PC-9 (cell line): ENCODE data around the gene LCN12. TPM values are rescaled to one million over a fixed set of nuclear protein-coding genes. Genes with fewer than 3 reads are reported as not detected.

Experiments used
- BruUV-seq: library from RNA; stranded (reverse); fragments of 400-500 nt; replicated peaks from 2 replicates; lab custom pipeline; 2021; lab: Mats Ljungman, UMichigan
- CTCF ChIA-PET: fragments of 300-600 bp; sonication (Branson Sonifier 250); formaldehyde crosslinking; loops from one replicate; lab custom pipeline; 2022; ENCODE audit warnings: antibody characterized with exemption; lab: Charles Lee
- POLR2A ChIA-PET: fragments of 300-600 bp; sonication (Branson Sonifier 250); formaldehyde crosslinking; loops from one replicate; lab custom pipeline; 2022; ENCODE audit warnings: antibody characterized with exemption; ENCODE audit not compliant: unreplicated experiment; lab: Charles Lee
- DNase-seq, 2 experiments: peaks; one replicate each; pipeline versions ENCODE4 v3.0.0 to v3.0.0-alpha.2; 2015 to 2022; ENCODE audit warnings: mixed read lengths in 1 of 2
- H2AFZ ChIP-seq: fragments of 200-600 bp; sonication (generic); 2 replicates; pipeline ENCODE4 v1.8.1; 2017; ENCODE audit warnings: antibody characterized with exemption
- H3F3A ChIP-seq: fragments of 200-600 bp; sonication (generic); 2 replicates; pipeline ENCODE4 v1.8.1; 2017; ENCODE audit warnings: antibody characterized with exemption, mild to moderate bottlenecking, low read depth; ENCODE audit not compliant: insufficient read depth
- H3K27ac ChIP-seq: fragments of 200-600 bp; sonication (generic); 2 replicates; pipeline ENCODE4 v1.6.1; 2016; ENCODE audit warnings: mixed run types
- H3K27me3 ChIP-seq: fragments of 200-600 bp; sonication (generic); 2 replicates; pipeline ENCODE4 v1.6.1; 2016; ENCODE audit warnings: low read depth, mixed run types; ENCODE audit not compliant: insufficient read depth
- H3K36me3 ChIP-seq: fragments of 200-600 bp; sonication (generic); 2 replicates; pipeline ENCODE4 v1.6.1; 2016; ENCODE audit warnings: low read depth, mixed run types
- H3K4me1 ChIP-seq: fragments of 200-600 bp; sonication (generic); replicated peaks from 2 replicates; pipeline ENCODE4 v1.6.1; 2016; ENCODE audit warnings: mixed run types; ENCODE audit not compliant: insufficient read depth
- H3K4me2 ChIP-seq: fragments of 200-600 bp; sonication (generic); 2 replicates; pipeline ENCODE4 v1.6.1; 2017; ENCODE audit warnings: mixed run types
- H3K4me3 ChIP-seq: fragments of 200-600 bp; sonication (generic); 2 replicates; pipeline ENCODE4 v1.6.1; 2016; ENCODE audit warnings: mixed run types
- H3K79me2 ChIP-seq: fragments of 200-600 bp; sonication (generic); 2 replicates; pipeline ENCODE4 v1.6.1; 2017; ENCODE audit warnings: low read depth, mixed run types
- H3K9me2 ChIP-seq: fragments of 200-600 bp; sonication (generic); 2 replicates; pipeline ENCODE4 v1.8.1; 2017; ENCODE audit warnings: mild to moderate bottlenecking; ENCODE audit not compliant: insufficient read depth
- H3K9me3 ChIP-seq: fragments of 200-600 bp; sonication (generic); 2 replicates; pipeline ENCODE4 v1.8.1; 2016; ENCODE audit warnings: low read depth; ENCODE audit not compliant: insufficient read depth
- H4K20me1 ChIP-seq: fragments of 200-600 bp; sonication (generic); 2 replicates; pipeline ENCODE4 v1.8.1; 2017; ENCODE audit not compliant: insufficient read depth
- EZH2 ChIP-seq: fragments of 200-600 bp; sonication (generic); IDR thresholded peaks from 2 replicates; pipeline ENCODE4 v1.8.0; 2017; ENCODE audit warnings: antibody characterized with exemption, low read depth
- intact Hi-C: fragments of 100-400 bp; cut with micrococcal nuclease; formaldehyde crosslinking; loops from one replicate; pipeline ENCODE4 v1.10.0; 2022; ENCODE audit not compliant: unreplicated experiment
- total RNA-seq: library from RNA; stranded (reverse); gene quantifications from 2 replicates; pipeline ENCODE4 v1.2.3, GENCODE V29; 2021
- TF ChIP-seq, protein P1 (sequence below): fragments of 200-600 bp; sonication (generic); conservative IDR thresholded peaks from 2 replicates; pipeline ENCODE4 v1.6.1; 2017; ENCODE audit warnings: mixed run types, antibody characterized with exemption, mild to moderate bottlenecking, moderate library complexity

The LCN12 gene
- total RNA-seq, 1 experiment from 2014 or later: 9.3 TPM

- no peak overlapping the region for H2AFZ ChIP-seq
- no peaks in the 10 kb centered on the region for H3K27me3 ChIP-seq
- no peaks in the 10 kb centered on the region for H3K9me2 ChIP-seq
- H3K4me2 ChIP-seq: no peak overlapping the region
- intact Hi-C loops: no loop called here
- BruUV-seq: no TSS peak
- peaks cover 9% of the 10 kb centered on the region; the same call in 1 of the 2 replicates for H3F3A ChIP-seq
- ChIA-PET CTCF (no interaction called here), POLR2A (no interaction called here)
- H3K79me2 ChIP-seq: no peaks in the 10 kb centered on the region
- no peak overlapping the region for H3K4me3 ChIP-seq
- no peaks in the 10 kb centered on the region for H3K9me3 ChIP-seq
- no peak overlapping the region for H3K27ac ChIP-seq
- no peak for DNase-seq
- no peaks in the 10 kb centered on the region; the same call in 1 of the 2 replicates for H3K36me3 ChIP-seq
- H3K4me1 ChIP-seq: peaks cover 8% of the 10 kb centered on the region
- TF ChIP-seq EZH2: no peak
- TF ChIP-seq, protein P1, sequence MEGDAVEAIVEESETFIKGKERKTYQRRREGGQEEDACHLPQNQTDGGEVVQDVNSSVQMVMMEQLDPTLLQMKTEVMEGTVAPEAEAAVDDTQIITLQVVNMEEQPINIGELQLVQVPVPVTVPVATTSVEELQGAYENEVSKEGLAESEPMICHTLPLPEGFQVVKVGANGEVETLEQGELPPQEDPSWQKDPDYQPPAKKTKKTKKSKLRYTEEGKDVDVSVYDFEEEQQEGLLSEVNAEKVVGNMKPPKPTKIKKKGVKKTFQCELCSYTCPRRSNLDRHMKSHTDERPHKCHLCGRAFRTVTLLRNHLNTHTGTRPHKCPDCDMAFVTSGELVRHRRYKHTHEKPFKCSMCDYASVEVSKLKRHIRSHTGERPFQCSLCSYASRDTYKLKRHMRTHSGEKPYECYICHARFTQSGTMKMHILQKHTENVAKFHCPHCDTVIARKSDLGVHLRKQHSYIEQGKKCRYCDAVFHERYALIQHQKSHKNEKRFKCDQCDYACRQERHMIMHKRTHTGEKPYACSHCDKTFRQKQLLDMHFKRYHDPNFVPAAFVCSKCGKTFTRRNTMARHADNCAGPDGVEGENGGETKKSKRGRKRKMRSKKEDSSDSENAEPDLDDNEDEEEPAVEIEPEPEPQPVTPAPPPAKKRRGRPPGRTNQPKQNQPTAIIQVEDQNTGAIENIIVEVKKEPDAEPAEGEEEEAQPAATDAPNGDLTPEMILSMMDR: no peak
- no peaks in the 10 kb centered on the region for H4K20me1 ChIP-seq
Measured at GRCh38 chr9:136926749-136927148, 25.3 kb upstream of the LCN12 start.

GRCh38 chr9:136927343-136928271 is 24.5 kb upstream of the LCN12 start:
- intact Hi-C loops: no loop called here
- H3K4me1 ChIP-seq: peaks cover 10% of the 10 kb centered on the region
- no peak overlapping the region for H3K4me3 ChIP-seq
- ChIA-PET CTCF (interaction anchor here (0.6 to 0.7 kb wide), 2 partner anchors 73 to 134 kb away, joined by 3 to 8 read pairs; no protein-coding TSS in a partner anchor), POLR2A (no interaction called here)
- no peaks in the 10 kb centered on the region for H3K27me3 ChIP-seq
- no peak overlapping the region for H3K27ac ChIP-seq
- no peaks in the 10 kb centered on the region for H3K9me3 ChIP-seq
- no peaks in the 10 kb centered on the region for H4K20me1 ChIP-seq
- no peak for DNase-seq
- H3K4me2 ChIP-seq: no peak overlapping the region
- no peak for TF ChIP-seq EZH2
- TF ChIP-seq, protein P1: no peak
- no peaks in the 10 kb centered on the region for H3K79me2 ChIP-seq
- H3K9me2 ChIP-seq: no peaks in the 10 kb centered on the region
- H2AFZ ChIP-seq: no peak overlapping the region
- no TSS peak for BruUV-seq
- no peaks in the 10 kb centered on the region; the same call in 1 of the 2 replicates for H3K36me3 ChIP-seq
- peaks cover 12% of the 10 kb centered on the region; the same call in 1 of the 2 replicates for H3F3A ChIP-seq

GRCh38 chr9:136928591-136928990 is 23.5 kb upstream of the LCN12 start:
- Histone ChIP-seq H3K79me2 (no peaks in the 10 kb centered on the region), H3K4me3 (no peak overlapping the region), H3K36me3 (no peaks in the 10 kb centered on the region; the same call in 1 of the 2 replicates), H3K9me3 (no peaks in the 10 kb centered on the region), H2AFZ (no peak overlapping the region), H4K20me1 (no peaks in the 10 kb centered on the region), H3K4me1 (peaks cover 10% of the 10 kb centered on the region), H3F3A (peaks cover 12% of the 10 kb centered on the region; the same call in 1 of the 2 replicates), H3K27me3 (no peaks in the 10 kb centered on the region), H3K9me2 (no peaks in the 10 kb centered on the region), H3K27ac (no peak overlapping the region), H3K4me2 (no peak overlapping the region)
- TF ChIP-seq, protein P1: no peak
- TF ChIP-seq EZH2: no peak
- CTCF ChIA-PET: no interaction called here
- intact Hi-C loops: no loop called here
- POLR2A ChIA-PET: no interaction called here
- BruUV-seq: no TSS peak
- no peak for DNase-seq
